GM21390 (cell line): Measurements from ENCODE around the gene AKR1C3.
"Not testable (repeated sequence)": the region's sequence is repeated elsewhere in the genome, so short reads cannot be mapped to it uniquely, and the experiment has no call there.

ENCODE experiments used
- ATAC-seq: cut with Tn5 transposase; IDR thresholded peaks from one replicate; pipeline ENCODE4 v1.9.1; 2021; ENCODE audit not compliant: unreplicated experiment

The AKR1C3 gene

DNA sequence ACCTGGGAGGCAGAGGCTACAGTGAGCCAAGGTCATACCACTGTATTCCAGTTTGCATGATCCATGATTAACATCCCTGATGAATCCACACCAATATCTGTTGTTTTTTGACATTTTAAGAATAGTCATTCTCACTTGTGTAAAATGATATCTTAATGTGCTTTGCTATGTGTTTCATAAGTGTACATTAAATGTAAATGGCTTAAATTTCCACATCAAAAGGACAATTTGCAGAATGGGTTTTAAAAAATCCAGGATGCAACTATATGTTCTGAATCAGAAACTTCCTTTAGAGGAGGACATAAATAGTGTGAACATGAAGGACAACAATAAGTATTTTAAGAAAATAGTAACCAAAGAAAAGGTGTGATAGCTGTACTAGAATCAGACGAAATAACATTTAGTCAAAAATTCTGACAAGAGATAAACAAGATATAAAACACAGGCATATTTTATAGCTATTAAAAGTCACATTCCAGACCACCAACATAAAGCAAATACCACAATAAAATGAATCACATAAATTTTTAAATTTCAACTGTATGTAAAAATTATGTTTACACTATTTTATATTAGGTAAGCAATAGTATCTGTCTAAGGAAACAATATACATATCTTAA, 42.4 kb downstream of the AKR1C3 start:
- no peak for ATAC-seq

DNA sequence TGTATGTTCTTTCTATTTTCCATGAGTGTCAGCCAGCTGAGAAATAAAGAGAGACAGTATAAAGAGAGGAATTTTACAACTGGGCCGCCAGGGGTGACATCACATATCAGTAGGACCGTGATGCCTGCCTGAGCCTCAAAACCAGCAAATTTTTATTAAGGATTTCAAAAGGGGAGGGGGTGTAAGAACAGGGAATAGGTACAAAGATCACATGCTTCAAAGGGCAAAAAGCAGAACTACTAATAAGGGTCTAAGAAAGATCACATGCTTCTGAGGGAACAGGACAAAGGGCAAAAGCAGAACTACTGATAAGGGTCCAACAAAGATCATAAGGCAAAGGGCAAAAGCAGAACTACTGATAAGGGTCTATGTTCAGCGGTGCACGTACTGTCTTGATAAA, 43.5 kb downstream of the AKR1C3 start:
- ATAC-seq = not testable (repeated sequence)

DNA sequence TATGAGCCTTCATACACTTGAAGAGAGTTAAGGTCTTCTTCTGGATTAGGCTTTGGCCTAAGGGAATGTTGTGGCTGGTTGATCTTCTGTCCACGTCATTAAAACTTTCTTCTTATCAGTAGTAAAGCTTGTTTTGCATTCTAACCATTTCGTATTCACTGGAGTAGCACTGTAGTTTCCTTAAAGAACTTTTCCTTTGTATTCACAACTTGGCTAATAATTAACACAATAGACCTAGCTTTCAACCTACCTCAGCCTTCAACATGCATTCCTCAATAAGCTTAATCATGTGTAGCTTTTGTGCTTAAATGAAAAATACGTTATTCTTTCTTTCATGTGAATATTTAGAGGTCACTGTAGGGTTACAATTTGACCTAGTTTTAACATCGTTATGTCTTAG, 48.0 kb downstream of the AKR1C3 start:
- no peak for ATAC-seq

DNA sequence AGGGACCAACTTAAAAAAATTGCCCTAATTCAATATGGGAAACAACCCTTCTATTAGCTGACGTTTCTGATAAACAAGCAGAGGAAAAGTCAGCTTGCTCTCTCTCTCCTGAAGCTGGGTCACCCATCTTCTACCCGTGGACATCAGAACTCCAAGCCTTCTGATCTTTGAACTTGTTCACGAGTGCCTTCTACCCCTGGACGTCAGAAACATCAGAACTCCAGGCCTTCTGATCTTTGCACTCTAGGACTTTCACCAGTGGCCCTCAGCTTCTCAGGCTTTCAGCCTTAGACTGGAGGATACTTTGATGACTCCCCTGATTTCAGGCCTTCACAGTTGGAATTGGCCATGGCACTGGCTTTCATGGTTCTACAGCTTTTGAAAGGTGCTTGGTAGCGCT, 48.9 kb downstream of the AKR1C3 start:
- ATAC-seq = no peak

DNA sequence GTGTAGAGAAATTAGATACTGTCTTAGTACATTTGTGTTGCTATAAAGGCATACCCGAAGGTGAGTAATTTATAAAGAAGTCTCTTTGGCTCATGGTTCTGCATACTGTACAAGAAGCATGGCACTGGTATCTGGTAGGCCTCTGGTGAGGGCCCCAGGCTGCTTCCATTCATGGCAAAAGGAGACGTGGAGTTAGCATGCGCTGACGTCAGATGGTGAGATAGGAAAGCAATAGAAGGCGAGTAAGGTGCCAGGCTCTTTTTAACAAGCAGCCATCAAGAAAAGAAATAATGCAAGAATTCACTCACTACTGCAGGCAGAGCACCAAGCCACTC, 52.7 kb downstream of the AKR1C3 start:
- ATAC-seq = no peak

DNA sequence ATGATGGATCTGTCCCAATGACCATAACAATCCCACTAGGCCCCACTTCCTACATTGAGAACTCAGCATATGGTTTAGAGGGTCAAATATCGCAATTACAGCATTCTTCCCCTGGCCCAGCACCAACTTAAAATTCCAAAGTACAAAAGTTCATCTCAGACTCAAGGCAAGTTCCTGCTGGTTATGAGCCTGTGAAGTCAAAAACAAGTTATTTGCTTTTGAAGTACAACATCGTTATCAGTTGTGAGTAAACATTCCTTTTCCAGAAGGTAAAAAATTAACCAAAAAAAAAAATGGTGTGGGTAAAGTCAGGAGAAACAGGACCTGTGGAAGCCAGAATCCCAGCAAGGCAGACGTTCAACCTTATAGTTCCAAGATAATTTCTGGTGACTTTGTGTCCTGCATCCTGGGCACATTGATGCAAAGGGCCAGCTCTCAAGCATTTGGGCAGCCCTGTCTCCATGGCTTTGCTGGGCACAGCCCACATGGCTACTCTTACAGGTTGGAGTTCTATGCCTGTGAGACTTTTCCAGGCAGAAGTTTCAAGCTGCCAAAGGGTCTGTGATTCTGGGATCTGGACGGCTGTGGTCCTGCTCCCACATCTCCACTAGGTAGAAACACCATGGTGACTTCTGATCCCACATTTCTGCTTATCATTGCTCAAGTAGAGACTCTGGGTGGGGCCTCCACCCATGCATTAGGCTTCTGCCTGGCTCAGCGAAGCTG, 53.2 kb downstream of the AKR1C3 start:
- no peak for ATAC-seq

DNA sequence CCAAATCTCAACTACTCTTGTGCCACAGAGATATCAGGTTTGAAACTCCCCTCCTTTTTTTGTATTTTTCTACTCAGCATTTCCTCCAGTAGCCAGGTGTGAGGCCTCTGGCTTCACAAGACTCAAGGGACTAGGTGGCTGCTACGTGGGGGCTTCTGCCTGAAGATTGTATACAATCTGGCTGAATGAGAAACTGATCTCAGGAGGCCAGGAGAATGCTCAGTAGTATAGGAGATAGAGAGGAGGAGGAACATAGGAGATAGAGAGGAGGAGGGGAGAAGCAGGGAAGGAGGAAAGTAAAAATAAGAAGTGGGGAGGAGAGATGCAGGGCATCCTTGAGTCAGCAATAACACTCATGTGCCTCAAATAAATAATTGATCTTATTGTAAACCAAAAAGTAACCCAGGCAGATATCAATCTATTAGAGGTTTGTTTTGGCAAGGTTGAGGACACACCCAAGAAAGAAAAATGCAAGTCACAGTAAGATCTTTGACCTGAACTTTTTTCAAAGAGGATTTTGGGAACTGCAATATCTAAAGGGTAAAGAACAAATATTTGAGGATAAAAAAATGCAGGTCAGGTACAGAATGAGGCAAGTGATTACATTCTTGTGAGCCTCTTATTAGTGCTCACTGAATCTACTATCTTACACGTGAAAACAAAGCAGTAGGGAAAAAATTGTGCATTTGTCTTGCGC, 53.9 kb downstream of the AKR1C3 start:
- no peak for ATAC-seq

DNA sequence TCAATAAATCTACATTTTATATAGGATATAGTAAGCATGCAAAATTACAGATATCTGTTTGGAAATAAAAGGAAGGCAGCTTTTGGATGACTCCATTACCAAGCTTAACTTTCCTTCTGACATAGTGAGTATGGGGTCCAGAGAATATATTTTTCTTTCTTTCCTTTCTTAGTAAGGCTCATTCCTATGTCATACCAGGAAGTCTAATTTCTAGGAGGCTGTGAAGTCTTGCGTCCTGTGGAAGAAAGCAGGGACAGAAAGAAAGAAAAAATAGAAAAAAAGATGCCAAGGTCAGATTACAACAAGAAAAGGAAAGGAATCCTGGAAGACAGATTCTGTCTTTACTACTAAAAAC, 54.4 kb downstream of the AKR1C3 start:
- ATAC-seq = no peak

DNA sequence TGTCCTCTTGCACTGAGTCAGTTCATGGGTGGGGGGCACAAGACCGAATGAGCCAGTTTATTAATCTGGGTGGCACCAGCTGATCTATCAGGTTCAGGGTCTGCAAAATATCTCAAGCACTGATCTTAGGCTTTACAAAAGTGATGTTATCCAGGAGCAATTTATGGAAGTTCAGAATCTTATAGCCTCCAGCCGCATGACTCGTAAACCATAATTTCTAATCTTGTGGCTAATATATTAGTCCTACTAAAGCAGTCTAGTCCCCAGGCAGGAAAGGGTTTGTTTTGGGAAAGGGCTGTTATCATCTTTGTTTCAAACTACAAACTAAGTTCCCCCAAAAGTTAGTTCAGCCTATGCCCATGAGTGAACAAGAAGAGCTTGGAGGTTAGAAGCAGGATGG, 56.9 kb downstream of the AKR1C3 start:
- ATAC-seq = no peak

DNA sequence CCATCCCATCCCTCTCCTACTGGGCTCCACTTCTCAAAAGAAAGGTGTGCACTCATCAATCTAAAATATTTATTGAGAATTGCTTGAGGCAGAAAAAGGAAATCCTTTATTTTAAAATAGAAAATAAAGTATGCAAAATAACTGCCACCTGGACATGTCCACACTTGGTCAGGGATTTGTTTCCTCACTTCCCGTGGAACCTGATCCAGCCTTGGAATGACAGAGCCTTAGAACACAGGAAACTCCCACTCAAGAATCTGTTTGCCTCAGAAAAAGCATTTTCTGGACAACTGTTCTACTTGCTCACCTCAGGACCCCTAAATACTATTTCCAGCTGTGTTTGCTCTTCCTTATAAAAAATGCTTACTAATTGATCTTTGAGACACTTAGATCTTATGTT, 61.7 kb downstream of the AKR1C3 start:
- ATAC-seq = no peak
